Astrocyte (in vitro differentiated cells and primary cell): ENCODE results near the gene NDFIP2. TPM values are rescaled to one million over a fixed set of nuclear protein-coding genes. Genes with fewer than 3 reads are reported as not detected.

ENCODE experiments used
- DNase-seq: peaks from one replicate; pipeline ENCODE4 v3.0.0-alpha.2; 2010; ENCODE audit warnings: low read depth
- FAIRE-seq: peaks from 2 replicates; lab custom pipeline; 2011; peaks lifted over from hg19 to GRCh38; lab: Jason Lieb, UNC
- H2AFZ ChIP-seq: 2 replicates; pipeline ENCODE4 v1.6.0; 2012; ENCODE audit warnings: low read depth, low read length, inconsistent platforms
- H3K27ac ChIP-seq: 2 replicates; pipeline ENCODE4 v1.5.1; 2011; ENCODE audit warnings: low read depth, low read length, inconsistent platforms
- H3K27me3 ChIP-seq: 2 replicates; pipeline ENCODE4 v1.6.0; 2011; ENCODE audit warnings: low read length, inconsistent platforms; ENCODE audit not compliant: insufficient read depth
- H3K36me3 ChIP-seq: 2 replicates; pipeline ENCODE4 v1.5.1; 2011; ENCODE audit warnings: low read length, inconsistent platforms; ENCODE audit not compliant: insufficient read depth
- H3K4me1 ChIP-seq: 2 replicates; pipeline ENCODE4 v1.5.1; 2011; ENCODE audit warnings: low read length, inconsistent platforms; ENCODE audit not compliant: insufficient read depth
- H3K4me2 ChIP-seq: 2 replicates; pipeline ENCODE4 v1.6.0; 2012; ENCODE audit warnings: low read length, inconsistent platforms
- H3K4me3 ChIP-seq: 2 replicates; pipeline ENCODE4 v1.5.1; 2011; ENCODE audit warnings: low read depth, mild to moderate bottlenecking, low read length, inconsistent platforms; ENCODE audit not compliant: insufficient read depth
- H3K79me2 ChIP-seq: 2 replicates; pipeline ENCODE4 v1.6.0; 2012; ENCODE audit warnings: mild to moderate bottlenecking, low read length, inconsistent platforms; ENCODE audit not compliant: insufficient read depth
- H3K9ac ChIP-seq: 2 replicates; pipeline ENCODE4 v1.6.0; 2012; ENCODE audit warnings: mild to moderate bottlenecking, low read length, inconsistent platforms
- H3K9me3 ChIP-seq: 2 replicates; pipeline ENCODE4 v1.5.1; 2012; ENCODE audit warnings: low read depth, mild to moderate bottlenecking, low read length, inconsistent platforms; ENCODE audit not compliant: insufficient read depth
- H4K20me1 ChIP-seq: 2 replicates; pipeline ENCODE4 v1.6.0; 2012; ENCODE audit warnings: low read length, inconsistent platforms; ENCODE audit not compliant: insufficient read depth
- H3K27ac Mint-ChIP-seq: one replicate; pipeline ENCODE4 v1.8.0; 2021; ENCODE audit warnings: mild to moderate bottlenecking, mixed read lengths; ENCODE audit not compliant: unreplicated experiment
- H3K27me3 Mint-ChIP-seq: one replicate; pipeline ENCODE4 v1.8.0; 2021; ENCODE audit warnings: low read depth, mixed read lengths; ENCODE audit not compliant: unreplicated experiment
- H3K36me3 Mint-ChIP-seq: one replicate; pipeline ENCODE4 v1.8.0; 2021; ENCODE audit warnings: low read depth, mixed read lengths; ENCODE audit not compliant: unreplicated experiment
- H3K4me1 Mint-ChIP-seq: one replicate; pipeline ENCODE4 v1.8.0; 2021; ENCODE audit warnings: low read depth, mixed read lengths; ENCODE audit not compliant: unreplicated experiment
- H3K4me3 Mint-ChIP-seq: one replicate; pipeline ENCODE4 v1.8.0; 2021; ENCODE audit warnings: mild to moderate bottlenecking, moderate library complexity, mixed read lengths; ENCODE audit not compliant: unreplicated experiment
- H3K9me3 Mint-ChIP-seq: one replicate; pipeline ENCODE4 v1.8.0; 2021; ENCODE audit warnings: mild to moderate bottlenecking, mixed read lengths; ENCODE audit not compliant: unreplicated experiment
- CTCF ChIP-seq: IDR thresholded peaks from 2 replicates; pipeline ENCODE4 v1.5.1; 2011; ENCODE audit warnings: low read depth, mild to moderate bottlenecking, inconsistent platforms, low read length, moderate library complexity; ENCODE audit not compliant: insufficient read depth
- EZH2 ChIP-seq: IDR thresholded peaks from 2 replicates; pipeline ENCODE4 v1.6.1; 2012; ENCODE audit warnings: mild to moderate bottlenecking, low read length, inconsistent platforms; ENCODE audit not compliant: insufficient read depth
- total RNA-seq: library from RNA; stranded (reverse); gene quantifications from 2 replicates; pipeline ENCODE4 v1.2.1, GENCODE V29; 2021

NDFIP2 gene
- total RNA-seq, 1 donor from 2014 or later: 90.5 TPM

GRCh38 chr13:79549355-79550106 is 68.6 kb downstream of the NDFIP2 start:
- H3K27me3 Mint-ChIP-seq: no peaks in the 10 kb centered on the region
- DNase-seq (peak; percentile 57), FAIRE-seq (no peak)
- no peak overlapping the region for H3K4me2 ChIP-seq
- TF ChIP-seq EZH2 (no peak), CTCF (no peak)
- H3K4me3 Mint-ChIP-seq: no peak overlapping the region
- H4K20me1 ChIP-seq: no peaks in the 10 kb centered on the region
- H3K9me3 ChIP-seq: no peaks in the 10 kb centered on the region
- H3K9me3 Mint-ChIP-seq: no peaks in the 10 kb centered on the region
- H3K36me3 Mint-ChIP-seq: no peaks in the 10 kb centered on the region
- H2AFZ ChIP-seq: no peak overlapping the region
- H3K36me3 ChIP-seq: no peaks in the 10 kb centered on the region
- peaks cover 17% of the 10 kb centered on the region for H3K4me1 Mint-ChIP-seq
- H3K27ac Mint-ChIP-seq: peak overlapping the region; percentile 76
- H3K9ac ChIP-seq: no peak overlapping the region
- peaks cover 2% of the 10 kb centered on the region for H3K4me1 ChIP-seq
- H3K4me3 ChIP-seq: no peak overlapping the region
- no peaks in the 10 kb centered on the region for H3K79me2 ChIP-seq
- H3K27ac ChIP-seq: no peak overlapping the region
- H3K27me3 ChIP-seq: no peaks in the 10 kb centered on the region

- Histone ChIP-seq H4K20me1 (no peaks in the 10 kb centered on the region), H3K4me3 (no peak overlapping the region), H3K27ac (no peak overlapping the region), H3K4me1 (no peaks in the 10 kb centered on the region), H3K9ac (no peak overlapping the region), H3K27me3 (no peaks in the 10 kb centered on the region), H3K79me2 (no peaks in the 10 kb centered on the region), H3K36me3 (no peaks in the 10 kb centered on the region), H2AFZ (no peak overlapping the region), H3K9me3 (peaks cover 13% of the 10 kb centered on the region), H3K4me2 (no peak overlapping the region)
- Mint-ChIP-seq H3K36me3 (peaks cover 44% of the 10 kb centered on the region), H3K4me1 (no peaks in the 10 kb centered on the region), H3K9me3 (peaks cover 34% of the 10 kb centered on the region), H3K27ac (no peak overlapping the region), H3K27me3 (no peaks in the 10 kb centered on the region), H3K4me3 (no peak overlapping the region)
- DNase-seq (no peak), FAIRE-seq (no peak)
- no peak for TF ChIP-seq EZH2
- TF ChIP-seq CTCF: no peak
These were observed 76.7 kb downstream of the NDFIP2 start for GRCh38 chr13:79557666-79558065.

GRCh38 chr13:79560954-79561353 is 80.0 kb downstream of the NDFIP2 start:
- H3K4me1 ChIP-seq: no peaks in the 10 kb centered on the region
- Mint-ChIP-seq H3K4me1 (no peaks in the 10 kb centered on the region), H3K36me3 (peaks cover 55% of the 10 kb centered on the region), H3K27ac (no peak overlapping the region), H3K4me3 (no peak overlapping the region), H3K9me3 (peaks cover 46% of the 10 kb centered on the region), H3K27me3 (no peaks in the 10 kb centered on the region)
- no peak overlapping the region for H2AFZ ChIP-seq
- no peak overlapping the region for H3K4me3 ChIP-seq
- no peak for TF ChIP-seq CTCF
- no peak for TF ChIP-seq EZH2
- FAIRE-seq (no peak), DNase-seq (no peak)
- H3K36me3 ChIP-seq: no peaks in the 10 kb centered on the region
- H3K79me2 ChIP-seq: no peaks in the 10 kb centered on the region
- H3K4me2 ChIP-seq: no peak overlapping the region
- H3K27me3 ChIP-seq: no peaks in the 10 kb centered on the region
- no peaks in the 10 kb centered on the region for H4K20me1 ChIP-seq
- no peak overlapping the region for H3K27ac ChIP-seq
- peaks cover 13% of the 10 kb centered on the region for H3K9me3 ChIP-seq
- H3K9ac ChIP-seq: no peak overlapping the region
